Psoas muscle (tissue), 8 donors: ENCODE measurements around the gene RPS27. TPM values are rescaled to one million over a fixed set of nuclear protein-coding genes. Genes with fewer than 3 reads are reported as not detected.

Experiments used
- ATAC-seq, 4 donors: fragments of 200-7000 bp; cut with Tn5 transposase; one replicate each; pipeline ENCODE4 v1.9.1; 2020; ENCODE audit warnings: moderate library complexity in 3 of 4, mild to moderate bottlenecking in 2 of 4
- DNase-seq, 2 donors: peaks; one replicate each; pipeline ENCODE4 v3.0.0-alpha.2; 2020
- H3K27ac ChIP-seq: fragments of 200-600 bp; one replicate; pipeline ENCODE4 v1.8.0; 2022
- H3K27me3 ChIP-seq, 3 donors: fragments of 200-600 bp in 1 of 3; one replicate each; pipeline versions ENCODE4 v1.6.1 to v1.8.0; 2013 to 2022; ENCODE audit warnings: low read length in 2 of 3, mild to moderate bottlenecking in 2 of 3, moderate library complexity in 1 of 3; ENCODE audit not compliant: insufficient read depth in 3 of 3
- H3K36me3 ChIP-seq, 2 donors: fragments of 200-600 bp in 1 of 2; one replicate each; pipeline versions ENCODE4 v1.6.1 to v1.8.0; 2013 to 2022; ENCODE audit warnings: low read depth in 1 of 2, mild to moderate bottlenecking in 1 of 2, moderate library complexity in 1 of 2; ENCODE audit not compliant: insufficient read depth in 1 of 2
- H3K4me1 ChIP-seq: fragments of 200-600 bp; one replicate; pipeline ENCODE4 v1.8.0; 2022
- H3K4me3 ChIP-seq: fragments of 200-600 bp; one replicate; pipeline ENCODE4 v1.8.0; 2022; ENCODE audit warnings: mild to moderate bottlenecking
- H3K9me3 ChIP-seq: fragments of 200-600 bp; one replicate; pipeline ENCODE4 v1.8.0; 2022
- CTCF ChIP-seq: fragments of 200-600 bp; IDR thresholded peaks from one replicate; pipeline ENCODE4 v1.8.0; 2022; ENCODE audit warnings: antibody characterized with exemption
- WGBS, 3 donors: extraction: QIAGEN DNeasy Blood & Tissue Kit; methylation state at CpG; one replicate each; pipeline versions ENCODE4 v1.1.6 to v1.1.7; 2013; 5-methylcytosine and 5-hydroxymethylcytosine counted together
- intact Hi-C, 2 donors: fragments of 100-400 bp; cut with DNase I; formaldehyde crosslinking; loops; one replicate each; pipeline versions ENCODE4 v1.11.0 to v1.14.2; 2022
- polyA plus RNA-seq, 3 donors: library from polyadenylated mRNA; stranded (reverse); fragments of 200-250 nt; gene quantifications; one replicate each; pipeline ENCODE4 v1.2.3, GENCODE V29; 2013
- total RNA-seq, 4 donors: library from RNA; stranded (reverse); fragmentation: NEBNext Ultra II Directional in 2 of 4; extraction: Animal tissue kit (Norgen Biotek cat#: 25700) in 2 of 4; gene quantifications; one replicate each; pipeline versions ENCODE4 v1.2.1 to v1.2.4, GENCODE V29; 2021 to 2023
- donor health status: healthy with polysubstance abuse.
- donor health status: DM: no; HTN: no; CAD: no; lungs with moderate emphysema.
- donor health status: Bipolar disorder and iron deficiency.
- donor health status: healthy.
- donor health status: DM: yes; HTN: yes; CAD: no.
- donor health status: DM: no; HTN: no; CAD: no.
- donor health status: DM: no; HTN: no; CAD: no.
- donor health status: DM: yes; HTN: yes; CAD: no.

The RPS27 gene
- total and polyA plus RNA-seq, 7 donors = 653 to 8,046 (median 1,325) TPM

GRCh38 chr1:153954826-153955225 lies 35.7 kb upstream of the RPS27 start:
- peaks cover 11 to 57% of the 10 kb centered on the region in 2 donors for H3K36me3 ChIP-seq
- H3K27me3 ChIP-seq = no peaks in the 10 kb centered on the region
- TF ChIP-seq CTCF = no peak
- ATAC-seq (no peak), DNase-seq (no peak)
- H3K4me3 ChIP-seq = no peak overlapping the region
- H3K9me3 ChIP-seq = no peaks in the 10 kb centered on the region
- intact Hi-C loops = no loop called here
- WGBS, 3 donors = 88 to 92% (median 92%) methylated on average over 10 of the region's 10 CpGs
- peaks cover 16% of the 10 kb centered on the region for H3K4me1 ChIP-seq
- no peak overlapping the region for H3K27ac ChIP-seq

- no peaks in the 10 kb centered on the region for H3K27me3 ChIP-seq
- DNase-seq = no peak
- no peaks in the 10 kb centered on the region for H3K9me3 ChIP-seq
- no peak for ATAC-seq
- intact Hi-C loops = no loop called here
- H3K4me1 ChIP-seq = peaks cover 39% of the 10 kb centered on the region
- peak overlapping the region; percentile 93 for H3K27ac ChIP-seq
- 27 to 36% (median 28%) methylated on average over 6 of the region's 6 CpGs for WGBS, 3 donors
- H3K36me3 ChIP-seq = peaks cover 7 to 49% of the 10 kb centered on the region in 2 donors
- no peak for TF ChIP-seq CTCF
- H3K4me3 ChIP-seq = peak overlapping the region; percentile 97
Observed at GRCh38 chr1:153956997-153957715, 33.4 kb upstream of the RPS27 start.

- Histone ChIP-seq H3K9me3 (no peaks in the 10 kb centered on the region), H3K4me3 (peak overlapping the region; percentile 97), H3K27ac (peak overlapping the region; percentile 93), H3K27me3 (no peaks in the 10 kb centered on the region), H3K36me3 (peaks cover 4 to 43% of the 10 kb centered on the region in 2 donors), H3K4me1 (peaks cover 45% of the 10 kb centered on the region)
- WGBS, 3 donors = 1% methylated on average over 13 of the region's 13 CpGs
- ATAC-seq (peak in 2 of 4 donors; percentile 2 to 3), DNase-seq (no peak)
- intact Hi-C loops = no loop called here
- no peak for TF ChIP-seq CTCF
Observed at GRCh38 chr1:153957744-153958110, 32.8 kb upstream of the RPS27 start.

- no peaks in the 10 kb centered on the region for H3K9me3 ChIP-seq
- intact Hi-C loops = no loop called here
- H3K27me3 ChIP-seq = no peaks in the 10 kb centered on the region
- WGBS, 3 donors = 0 to 1% (median 1%) methylated on average over 66 to 75 of the region's 75 CpGs
- no peak for TF ChIP-seq CTCF
- peak within 1 kb of the TSS; percentile 97 for H3K4me3 ChIP-seq
- H3K36me3 ChIP-seq = peaks cover 4 to 37% of the 10 kb centered on the region in 2 donors
- DNase-seq (peak; percentile 99), ATAC-seq (peak; percentile 85 to 90 (median 88))
- H3K27ac ChIP-seq = peak within 1 kb of the TSS; percentile 93
- peaks cover 46% of the 10 kb centered on the region for H3K4me1 ChIP-seq
Observed at GRCh38 chr1:153958111-153958960, 32.2 kb upstream of the RPS27 start, which contains the start of gene CRTC2. Gene CRTC2 (minus strand): TSS chr1:153958612. CDS start chr1:153958497, 115 bp downstream.
